ENCODE data around the gene BCAS4.
A peak's percentile ranks its signal among the peaks of the same experiment; 100 is the strongest.
"Not testable (repeated sequence)": the region's sequence is repeated elsewhere in the genome, so short reads cannot be mapped to it uniquely, and the experiment has no call there.

BCAS4 gene

DNA sequence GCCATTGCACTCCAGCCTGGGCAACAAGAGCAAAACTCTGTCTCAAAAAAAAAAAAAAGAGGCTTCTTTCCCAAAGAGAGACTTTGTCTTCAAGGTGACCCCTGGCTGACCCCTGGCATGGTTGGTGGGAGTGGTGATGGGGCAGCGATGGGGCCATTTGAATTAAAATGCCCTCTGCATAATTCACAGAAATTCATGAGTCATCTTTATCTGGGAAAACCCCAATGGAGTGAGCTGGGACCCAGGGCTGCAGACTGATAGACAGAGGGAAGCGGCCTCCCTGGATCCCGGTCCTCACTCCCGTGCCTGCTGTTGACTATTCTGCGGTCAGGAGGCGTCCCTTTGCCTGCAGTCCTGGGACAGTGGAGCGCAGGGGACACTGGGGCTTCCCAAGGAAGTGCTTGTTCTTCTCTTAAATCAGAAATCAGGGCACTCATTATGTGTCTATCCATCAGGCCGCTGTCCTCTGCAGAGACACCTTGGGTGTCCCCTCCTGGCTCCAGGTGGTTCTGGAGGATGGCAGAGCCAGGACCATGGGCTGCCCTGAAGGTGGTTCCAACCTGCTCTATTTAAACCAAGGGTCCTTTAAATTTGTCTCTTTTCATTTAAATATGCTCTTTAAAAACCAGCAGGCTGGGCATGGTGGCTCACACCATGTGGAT, 23.3 kb upstream of the BCAS4 start:
- not testable (repeated sequence) for DNase-seq (ENCODE audit: low spot score)

DNA sequence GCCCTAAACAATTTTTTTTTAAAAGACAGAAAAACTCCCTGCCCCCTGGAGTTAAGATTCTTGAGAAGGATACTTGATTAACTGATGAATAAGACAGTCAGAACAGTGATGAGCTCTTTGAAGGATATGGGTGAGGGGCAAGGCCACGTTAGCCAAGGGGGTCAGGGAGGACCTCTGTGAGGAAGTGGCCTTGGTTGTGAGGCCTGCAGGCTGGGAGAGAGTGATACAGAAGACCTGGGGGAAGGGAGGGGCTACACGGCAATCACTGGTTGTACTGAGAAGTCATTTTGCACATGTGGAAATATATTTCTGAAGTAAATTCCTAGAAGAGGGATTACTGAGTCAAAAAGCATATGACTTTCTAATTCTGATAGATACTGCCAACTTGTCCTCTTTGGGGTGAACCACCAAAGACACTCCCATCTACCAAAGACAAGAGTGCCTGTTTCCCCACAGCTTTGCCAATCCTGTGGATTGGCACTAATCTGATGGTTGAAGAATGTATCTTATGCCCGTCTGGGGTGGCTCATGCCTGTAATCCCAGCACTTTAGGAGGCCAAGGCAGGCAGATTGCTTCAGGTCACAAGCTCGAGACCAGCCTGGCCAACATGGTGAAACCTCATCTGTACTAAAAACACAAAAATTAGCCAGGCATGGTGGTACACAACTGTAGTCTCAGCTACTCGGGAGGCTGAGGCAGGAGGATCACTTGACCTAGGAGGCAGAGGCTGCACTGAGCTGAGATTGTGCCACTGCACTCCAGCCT, 22.3 kb upstream of the BCAS4 start:
- DNase-seq (ENCODE audit: low spot score): no peak

- no peak for DNase-seq (ENCODE audit: low spot score)
These were observed 20.3 kb upstream of the BCAS4 start for GRCh38 chr20:50774515-50774914.

DNA sequence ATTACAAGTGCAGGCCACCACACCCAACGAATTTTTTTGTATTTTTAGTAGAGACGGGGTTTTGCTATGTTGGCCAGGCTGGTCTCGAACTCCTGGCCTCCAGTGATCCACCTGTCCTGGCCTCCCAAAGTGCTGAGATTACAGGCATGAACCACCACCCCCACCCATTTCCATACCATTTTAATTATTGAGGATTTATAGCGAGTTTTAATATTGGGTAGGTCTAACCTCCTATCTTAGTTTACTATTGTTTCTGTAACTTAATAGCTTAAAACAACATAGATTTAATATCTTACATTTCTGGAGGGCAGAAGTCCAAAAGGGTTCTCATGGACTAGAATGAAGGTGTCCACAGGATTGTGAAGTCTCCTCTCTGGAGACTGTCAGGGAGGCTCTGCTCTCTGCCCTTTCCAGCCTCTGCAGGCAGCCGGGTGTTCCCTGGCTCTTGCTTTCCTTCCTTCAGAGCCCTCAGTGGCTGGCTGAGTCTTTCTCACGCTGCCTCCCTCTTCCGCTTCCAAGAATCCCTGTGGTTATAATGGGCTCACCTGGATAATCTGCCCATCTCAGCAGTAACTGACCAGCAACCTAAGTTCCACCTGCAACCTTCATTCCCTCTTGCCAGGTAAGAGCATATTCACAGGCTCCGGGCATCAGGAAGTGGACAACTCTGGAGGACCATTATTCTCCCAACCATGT, 18.6 kb upstream of the BCAS4 start:
- DNase-seq (ENCODE audit: low spot score): no peak

- DNase-seq (ENCODE audit: low spot score): no peak
These were observed 17.5 kb upstream of the BCAS4 start for GRCh38 chr20:50777373-50777772.

GRCh38 chr20:50778994-50779393, 15.9 kb upstream of the BCAS4 start:
- DNase-seq (ENCODE audit: low spot score): not testable (repeated sequence)

DNA sequence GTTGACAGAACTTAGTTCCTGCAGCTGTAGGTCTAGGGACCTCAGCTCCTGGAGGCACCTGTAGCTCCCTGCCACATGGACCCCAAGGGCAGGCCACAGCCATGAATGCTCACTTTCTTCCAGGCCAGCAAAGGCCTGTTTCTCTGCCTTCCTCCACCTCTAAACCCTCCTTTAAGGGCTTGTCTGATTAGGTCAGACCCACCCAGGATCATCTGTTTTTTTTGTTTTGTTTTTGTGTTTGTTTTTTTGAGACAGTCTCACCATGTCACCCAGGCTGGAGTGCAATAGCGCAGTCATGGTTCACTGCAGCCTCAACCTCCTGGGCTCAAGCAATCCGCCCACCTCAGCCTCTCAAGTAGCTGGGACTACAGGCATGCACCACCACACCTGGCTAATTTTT, 11.5 kb upstream of the BCAS4 start:
- DNase-seq (ENCODE audit: low spot score): no peak

- no peak for DNase-seq (ENCODE audit: low spot score)
These were observed 11.0 kb upstream of the BCAS4 start for GRCh38 chr20:50783903-50784302.

GRCh38 chr20:50784464-50784863, 10.4 kb upstream of the BCAS4 start:
- no peak for DNase-seq (ENCODE audit: low spot score)

DNA sequence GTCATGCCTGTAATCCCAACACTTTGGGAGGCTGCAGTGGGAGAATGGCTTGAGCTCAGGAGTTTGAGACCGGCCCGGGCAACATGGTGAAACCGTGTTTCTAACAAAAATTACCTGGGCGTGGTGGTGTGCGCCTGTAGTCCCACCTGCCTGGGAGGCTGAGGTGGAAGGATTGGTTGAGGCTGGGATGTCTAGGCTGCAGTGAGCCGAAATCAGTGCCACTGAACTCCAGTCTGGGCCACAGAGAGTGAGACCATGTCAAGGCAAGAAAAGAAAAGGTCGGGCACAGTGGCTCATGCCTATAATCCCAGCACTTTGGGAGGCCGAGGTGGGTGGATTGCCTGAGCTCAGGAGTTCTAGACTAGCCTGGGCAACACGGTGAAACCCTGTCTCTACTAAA, 8.2 kb upstream of the BCAS4 start:
- no peak for DNase-seq (ENCODE audit: low spot score)

DNA sequence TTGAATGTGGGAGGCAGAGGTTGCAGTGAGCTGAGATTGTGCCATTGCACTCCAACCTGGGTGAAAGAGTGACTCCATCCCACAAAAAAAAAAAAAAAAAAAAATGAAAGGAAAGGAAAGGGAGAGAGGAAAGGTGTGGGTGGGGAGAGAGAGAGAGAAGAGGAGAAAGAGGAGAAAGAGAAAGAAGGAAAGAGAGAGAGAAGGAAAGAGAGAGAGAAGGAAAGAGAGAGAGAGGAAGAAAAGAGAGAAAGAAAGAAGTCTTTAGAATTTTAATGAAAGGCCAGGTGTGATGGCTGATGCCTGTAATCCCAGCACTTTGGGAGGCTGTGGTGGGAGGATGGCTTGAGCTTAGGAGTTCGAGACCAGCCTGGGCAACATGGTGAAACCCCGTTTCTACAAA, 7.7 kb upstream of the BCAS4 start:
- DNase-seq (ENCODE audit: low spot score): no peak

DNA sequence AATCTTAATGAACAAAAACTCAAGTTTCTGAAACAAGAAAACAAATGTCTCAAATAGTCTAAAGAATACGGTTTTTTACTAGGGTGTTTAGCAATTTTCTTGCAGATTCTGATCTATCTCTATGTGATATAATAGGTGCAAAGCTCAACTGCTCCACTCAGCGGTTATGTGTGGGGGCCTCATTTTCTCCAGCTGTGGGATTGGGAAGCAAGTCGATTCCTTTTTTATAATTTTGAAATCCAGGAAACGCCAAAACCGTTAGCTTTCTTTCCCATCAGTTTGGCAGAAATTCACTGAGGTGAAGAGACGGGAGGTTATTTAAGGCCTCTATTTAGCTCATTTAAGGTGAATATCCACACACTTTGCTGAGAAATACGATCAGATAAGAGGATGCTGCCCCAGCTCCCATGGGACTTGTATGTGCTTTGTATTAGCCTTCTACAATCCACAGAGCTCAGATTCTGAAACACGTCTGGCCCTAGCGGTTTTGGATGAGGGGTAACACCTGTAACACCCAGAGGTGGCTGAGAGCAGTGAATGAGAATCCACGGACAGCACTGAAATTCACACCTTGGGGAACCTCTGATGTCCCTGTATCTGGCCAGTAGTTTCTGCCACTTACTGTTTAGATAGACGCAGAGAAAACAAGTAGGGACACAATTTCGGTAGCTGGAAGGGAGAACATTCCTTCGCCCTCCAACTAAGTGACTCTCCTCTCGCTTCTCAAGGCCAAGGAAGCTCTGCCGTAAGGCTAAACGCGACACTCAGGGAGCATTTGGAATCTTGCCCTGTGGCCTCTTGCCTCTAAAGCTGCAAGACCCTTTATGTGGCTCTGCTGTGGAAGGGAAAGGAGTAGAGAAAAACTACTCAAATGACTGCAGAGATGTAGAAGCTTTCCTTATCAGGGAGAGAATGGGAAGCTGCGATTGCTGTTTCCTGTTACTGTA, 6.5 kb upstream of the BCAS4 start:
- DNase-seq (ENCODE audit: low spot score): peak; percentile 78

DNA sequence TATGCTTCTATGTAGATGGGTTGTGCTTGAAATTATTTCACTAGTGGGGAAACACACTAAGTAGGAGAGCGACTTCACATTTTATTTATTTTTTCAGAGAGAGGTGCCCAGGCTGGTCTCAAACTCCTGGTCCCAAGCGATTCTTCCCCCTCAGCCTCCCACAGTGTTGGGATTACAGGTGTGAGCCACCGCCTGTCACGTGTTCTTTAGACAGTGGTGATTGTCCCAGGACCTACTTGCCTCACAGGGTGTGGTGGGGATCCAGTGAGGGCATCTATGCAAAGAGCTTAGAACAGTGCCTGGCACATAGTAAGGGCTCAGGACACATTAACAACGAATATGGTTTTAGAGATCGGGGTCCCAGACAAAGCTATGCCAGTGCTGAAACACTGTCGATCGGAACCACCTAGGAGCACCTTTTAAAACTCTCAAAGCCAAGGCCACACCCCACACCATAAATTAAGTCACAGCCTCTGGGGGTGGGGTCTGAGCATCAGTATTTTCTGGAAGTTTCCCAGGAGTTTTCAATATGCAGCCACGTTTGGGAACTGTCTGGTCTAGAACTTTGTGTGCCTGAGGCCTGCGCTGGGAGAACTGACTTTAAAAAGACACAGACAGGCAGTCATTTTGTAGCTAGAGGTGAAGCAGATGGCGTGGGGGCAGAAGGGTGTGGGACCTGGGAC, 4.8 kb upstream of the BCAS4 start:
- no peak for DNase-seq (ENCODE audit: low spot score)

DNA sequence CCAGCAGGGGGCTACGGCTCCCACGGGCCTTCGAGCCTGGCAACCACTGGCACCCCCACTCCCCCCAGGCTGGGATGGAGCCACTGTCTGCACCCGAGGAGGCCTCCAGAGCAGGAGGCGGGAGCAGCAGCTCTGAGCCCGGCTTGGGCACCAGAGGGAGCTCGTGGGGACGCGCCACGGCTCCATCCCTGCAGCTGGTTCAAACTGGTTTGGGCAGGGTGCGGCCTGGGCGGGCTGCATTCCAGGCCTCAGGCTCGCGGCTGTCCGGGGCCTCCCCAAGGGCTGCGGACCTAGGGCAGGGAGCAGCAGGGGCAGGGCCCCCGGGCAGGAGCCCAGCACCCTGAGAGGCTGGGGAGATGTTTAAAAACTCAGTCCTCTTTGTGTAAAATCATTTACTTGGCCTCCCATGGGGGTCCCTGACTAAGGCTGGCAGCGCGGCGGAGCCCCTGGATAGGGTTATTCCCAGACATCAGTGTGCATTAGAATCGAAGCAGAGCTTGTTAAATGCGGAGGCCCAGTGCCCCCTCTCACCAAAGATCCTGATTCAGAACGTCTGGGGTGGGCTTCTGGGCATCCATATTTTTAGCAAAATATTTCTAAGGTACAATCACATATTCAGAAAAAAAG, 4.1 kb upstream of the BCAS4 start:
- peak; percentile 91 for DNase-seq (ENCODE audit: low spot score)

DNA sequence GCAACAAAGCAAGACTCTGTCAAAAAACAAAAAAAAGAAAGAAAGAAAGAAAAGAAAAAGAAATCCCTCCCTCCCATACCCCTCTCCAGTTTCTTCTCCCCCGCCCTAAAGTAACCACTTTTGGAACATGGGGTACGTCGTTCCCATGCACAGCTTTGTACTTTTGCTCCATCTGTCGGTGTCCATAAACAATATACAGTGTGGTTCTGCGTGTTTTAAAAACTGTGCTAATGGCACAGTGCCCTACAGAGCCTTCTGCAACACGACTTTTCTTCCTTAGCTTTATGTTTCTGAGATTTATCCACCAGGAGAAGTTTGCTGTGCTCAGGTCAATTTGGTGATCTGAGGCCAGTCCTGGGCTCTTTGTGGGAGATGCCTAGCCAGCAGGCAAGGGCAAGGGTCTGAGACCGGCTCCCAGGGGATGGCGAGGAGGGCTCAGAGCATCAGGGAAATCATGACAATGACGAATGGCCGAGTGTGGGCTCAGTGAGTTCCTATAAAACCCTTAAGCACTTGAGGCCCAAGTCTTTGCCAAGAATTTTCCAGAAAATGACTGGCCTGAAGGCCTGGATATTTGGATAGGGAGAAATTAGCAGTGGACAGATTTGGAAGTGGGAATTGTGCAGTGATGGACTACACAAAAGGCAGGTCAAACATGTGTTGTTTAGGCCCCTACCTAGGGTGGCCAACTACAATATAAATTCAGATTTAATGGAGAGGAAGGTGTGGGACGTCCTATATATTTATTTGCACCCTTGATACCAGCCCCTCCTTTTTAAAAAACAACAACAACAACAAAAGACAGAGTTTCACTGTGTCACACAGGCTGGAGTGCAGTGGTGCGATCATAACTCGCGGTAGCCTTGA, 1.9 kb upstream of the BCAS4 start:
- peak; percentile 38 for DNase-seq (ENCODE audit: low spot score)

GRCh38 chr20:50793575-50794016, 1.3 kb upstream of the BCAS4 start:
- DNase-seq (ENCODE audit: low spot score): peak; percentile 74

DNA sequence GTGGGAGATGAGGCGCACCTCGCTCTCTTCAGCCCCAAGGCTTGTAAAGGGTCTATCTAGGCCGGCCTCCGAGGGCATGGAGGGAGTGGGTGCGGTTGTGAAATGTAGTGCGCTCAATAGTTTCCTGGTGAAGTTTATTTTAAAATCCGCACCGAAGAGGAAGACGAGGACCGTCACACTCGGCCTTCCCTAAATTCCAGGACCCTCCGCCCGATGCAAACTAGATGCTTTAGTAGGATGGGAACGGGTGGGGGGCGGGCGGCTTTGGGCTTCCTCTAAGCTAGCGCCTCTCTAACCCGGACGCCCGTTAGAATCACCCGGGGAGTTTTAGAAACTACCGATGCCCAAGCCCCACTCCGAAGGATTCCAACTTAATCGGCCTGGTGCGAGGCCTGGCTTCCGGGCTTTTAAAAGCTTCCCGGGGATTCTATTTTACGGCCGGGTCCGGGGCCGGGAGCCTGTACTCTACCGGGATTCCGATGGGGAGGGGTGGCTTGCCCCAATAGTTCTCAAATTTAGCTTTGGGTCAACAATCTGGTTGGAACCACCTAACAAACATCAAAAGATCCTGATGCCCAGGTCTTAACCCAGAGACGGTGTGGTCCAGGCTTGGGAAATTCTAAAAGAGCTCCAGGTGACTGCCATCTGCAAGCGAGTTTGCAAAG, 548 bp upstream of the BCAS4 start:
- no peak for DNase-seq (ENCODE audit: low spot score)

- no peak for DNase-seq (ENCODE audit: low spot score)
These were observed 2.3 kb downstream of the BCAS4 start for GRCh38 chr20:50797142-50797541.

DNA sequence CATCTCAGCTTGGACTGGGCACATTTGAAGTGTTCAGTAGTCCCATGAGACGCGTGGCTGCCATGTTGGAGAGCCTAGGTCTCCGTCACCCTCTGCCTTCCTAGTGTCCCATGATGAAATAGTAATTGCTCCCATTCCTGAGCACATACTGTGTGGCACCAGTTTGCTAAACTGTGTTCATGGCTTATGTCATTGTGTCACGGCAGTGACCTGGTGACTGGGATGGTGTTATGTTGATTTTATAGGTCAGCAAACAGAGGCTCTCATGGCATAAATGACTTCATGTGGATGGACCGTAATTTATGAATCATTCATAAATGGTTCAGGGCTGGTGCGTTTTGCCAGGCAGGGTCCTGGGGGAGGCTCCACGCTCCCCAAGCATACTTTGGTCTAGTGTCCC, 3.8 kb downstream of the BCAS4 start:
- no peak for DNase-seq (ENCODE audit: low spot score)
